Central memory CD8-positive, alpha-beta T cell (primary cell): ENCODE results near the gene SHROOM3.
A peak's percentile ranks its signal among the peaks of the same experiment; 100 is the strongest.
"Not testable (repeated sequence)": the region's sequence is repeated elsewhere in the genome, so short reads cannot be mapped to it uniquely, and the experiment has no call there.

Source experiments
- ATAC-seq: fragments of 150-1000 bp; cut with Tn5 transposase; replicated peaks from 2 replicates; pipeline ENCODE4 v1.10.0; 2022; ENCODE audit warnings: mild to moderate bottlenecking, moderate FRiP score, moderate number of reproducible peaks; ENCODE audit not compliant: poor library complexity, severe bottlenecking; ENCODE audit errors: extremely low read depth
- DNase-seq, 2 donors: peaks; one replicate each; pipeline ENCODE4 v3.0.0; 2021; ENCODE audit warnings: low spot score in 2 of 2
- H3K27ac Mint-ChIP-seq: one replicate; pipeline ENCODE4 v1.8.0; 2022; ENCODE audit warnings: low read depth, mild to moderate bottlenecking, moderate library complexity, mixed read lengths
- H3K27me3 Mint-ChIP-seq: one replicate; pipeline ENCODE4 v1.8.0; 2022; ENCODE audit warnings: mixed read lengths
- H3K36me3 Mint-ChIP-seq: one replicate; pipeline ENCODE4 v1.8.0; 2022; ENCODE audit warnings: mild to moderate bottlenecking, moderate library complexity, mixed read lengths; ENCODE audit not compliant: insufficient read depth
- H3K4me1 Mint-ChIP-seq: one replicate; pipeline ENCODE4 v1.8.0; 2022; ENCODE audit warnings: mixed read lengths
- H3K4me3 Mint-ChIP-seq: one replicate; pipeline ENCODE4 v1.8.0; 2022; ENCODE audit warnings: mild to moderate bottlenecking, moderate library complexity, mixed read lengths
- H3K9me3 Mint-ChIP-seq: one replicate; pipeline ENCODE4 v1.8.0; 2022; ENCODE audit warnings: mixed read lengths

The SHROOM3 gene

DNA sequence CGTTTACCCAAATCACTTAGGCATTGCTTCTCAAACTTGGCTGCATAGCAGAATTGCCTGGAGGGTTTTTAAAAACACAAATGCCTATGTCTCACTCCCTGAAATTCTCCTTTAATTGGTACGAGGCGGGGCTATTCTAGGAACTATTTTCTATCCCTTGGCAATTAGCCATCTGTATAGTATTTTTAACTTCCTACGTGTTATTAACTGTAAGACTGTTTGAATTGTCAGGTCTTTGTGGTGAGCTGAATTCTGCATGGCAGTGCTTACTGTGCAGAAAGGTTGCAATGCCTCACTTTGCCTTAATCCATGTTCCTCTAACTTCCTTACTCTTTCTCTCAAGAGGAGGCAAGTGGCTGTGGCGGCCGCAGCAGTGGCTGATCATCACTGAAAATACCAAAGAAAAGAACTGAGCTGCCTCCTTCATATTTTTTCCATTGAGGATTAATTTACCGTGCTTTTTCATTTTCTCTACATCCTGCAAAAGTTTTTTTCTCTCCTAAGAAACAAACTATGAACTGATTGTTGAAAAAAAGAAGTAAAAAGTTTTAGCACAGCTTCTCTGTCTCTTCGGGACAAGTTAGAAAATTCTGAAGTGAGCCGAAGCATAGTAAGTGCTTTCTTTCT is at the start of gene SHROOM3:
TSS of gene SHROOM3 (plus strand) at position 329 of the 627 bp plus-strand sequence. CDS start 824 bp downstream, outside the sequence.
- ATAC-seq: no peak

DNA sequence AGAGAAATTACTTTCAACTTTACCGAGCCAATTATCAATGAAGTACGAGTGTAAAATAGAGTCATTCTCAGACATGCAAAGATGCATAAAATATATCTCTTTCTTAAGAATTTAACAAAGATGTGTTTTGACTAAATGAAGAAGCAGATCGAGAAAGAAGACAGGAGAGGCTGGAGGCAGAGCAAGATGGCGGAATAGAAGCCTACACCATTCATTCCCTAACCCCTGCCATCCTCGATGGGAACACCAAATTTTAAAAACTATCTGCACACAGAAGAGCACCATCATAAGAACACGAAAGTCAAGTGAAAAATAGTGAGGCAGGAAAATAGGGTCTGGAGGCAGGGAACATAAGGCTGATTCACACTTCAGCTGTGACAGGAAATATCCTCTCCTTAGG is 49.1 kb upstream of the SHROOM3 start:
- Mint-ChIP-seq H3K9me3 (peaks cover 23% of the 10 kb centered on the region), H3K27me3 (peaks cover 60% of the 10 kb centered on the region), H3K36me3 (peaks cover 3% of the 10 kb centered on the region), H3K4me3 (no peak overlapping the region), H3K4me1 (no peaks in the 10 kb centered on the region), H3K27ac (no peak overlapping the region)
- DNase-seq: no peak
- ATAC-seq: no peak

More for the DNA sequence above, at the start of gene SHROOM3:
- Mint-ChIP-seq H3K4me3 (no peak within 1 kb of the TSS), H3K4me1 (no peaks in the 10 kb centered on the region), H3K27me3 (peaks cover 60% of the 10 kb centered on the region), H3K27ac (no peak within 1 kb of the TSS), H3K9me3 (no peaks in the 10 kb centered on the region), H3K36me3 (no peaks in the 10 kb centered on the region)
- DNase-seq: no peak

DNA sequence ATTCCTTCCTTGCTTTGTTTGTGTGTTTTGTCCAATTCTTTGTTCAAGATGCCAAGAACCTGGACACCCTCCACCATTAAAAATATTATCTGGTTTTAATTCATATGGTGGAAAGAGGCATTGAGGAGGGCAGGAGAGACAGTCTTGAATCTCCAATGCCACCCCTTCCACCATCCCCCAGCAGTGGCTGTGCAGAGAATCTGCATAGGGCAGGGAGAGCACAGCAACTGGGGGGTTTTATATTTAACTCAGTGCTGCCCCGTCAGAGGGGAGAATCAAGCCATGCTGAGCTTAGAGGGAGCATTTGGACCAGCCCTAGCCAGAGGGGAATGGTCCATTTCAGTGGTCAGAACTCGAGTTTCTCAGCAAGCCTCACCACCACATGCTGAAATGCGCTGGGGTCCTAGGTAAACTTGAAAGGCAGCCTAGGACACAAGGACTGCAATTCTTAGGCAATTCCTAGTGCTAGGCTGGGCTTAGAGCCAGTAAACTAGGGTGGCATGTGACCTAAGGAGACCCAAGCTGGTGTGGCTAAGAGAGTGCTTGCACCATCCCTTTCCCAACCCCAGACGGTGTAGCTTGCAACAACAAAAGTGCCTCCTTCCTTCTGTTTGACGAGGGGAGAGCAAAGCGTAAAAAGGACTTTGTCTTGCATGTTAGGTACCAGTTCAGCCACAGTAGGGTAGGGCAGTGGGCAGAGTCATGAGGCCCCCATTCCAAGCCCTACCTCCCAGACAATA is 48.3 kb upstream of the SHROOM3 start:
- Mint-ChIP-seq H3K9me3 (peaks cover 23% of the 10 kb centered on the region), H3K4me3 (no peak overlapping the region), H3K27me3 (peaks cover 68% of the 10 kb centered on the region), H3K36me3 (peaks cover 3% of the 10 kb centered on the region), H3K27ac (no peak overlapping the region), H3K4me1 (no peaks in the 10 kb centered on the region)
- no peak for DNase-seq
- no peak for ATAC-seq

DNA sequence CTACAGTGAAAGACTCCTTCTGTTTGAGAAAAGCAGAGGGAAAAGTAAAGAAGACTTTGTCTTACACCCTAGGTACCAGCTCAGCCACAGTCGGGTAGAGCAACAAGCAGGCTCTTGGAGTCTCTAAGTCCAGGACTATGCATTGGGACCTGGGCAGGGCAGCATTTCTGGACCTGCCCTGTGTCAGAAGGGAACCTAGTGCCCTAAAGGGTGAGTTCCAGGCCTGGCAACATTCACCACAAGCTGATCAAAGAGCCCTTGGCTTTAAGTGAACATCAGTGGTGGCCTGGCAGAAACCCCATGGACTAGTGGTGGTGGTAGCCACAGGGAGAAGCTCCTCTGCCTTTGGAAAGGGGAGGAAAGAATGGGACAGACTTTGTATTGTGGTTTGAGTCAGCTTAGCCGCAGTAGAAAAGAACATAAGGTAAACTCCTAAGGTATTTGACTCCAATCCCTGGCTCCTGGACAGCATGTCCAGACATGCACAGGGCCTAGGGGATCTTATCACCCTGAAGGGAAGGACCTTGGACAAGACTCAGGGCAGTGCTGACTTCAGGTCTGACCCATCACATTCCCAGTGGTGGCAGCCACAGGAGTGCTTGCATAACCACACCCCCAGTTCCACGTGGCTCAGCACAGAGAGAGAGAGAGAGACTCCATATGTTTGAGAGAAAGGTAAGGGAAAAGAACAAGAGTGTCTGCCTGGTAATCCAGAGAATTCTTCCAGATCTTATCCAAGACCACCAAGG is 46.7 kb upstream of the SHROOM3 start:
- H3K4me1 Mint-ChIP-seq: no peaks in the 10 kb centered on the region
- no peak overlapping the region for H3K27ac Mint-ChIP-seq
- peaks cover 81% of the 10 kb centered on the region for H3K27me3 Mint-ChIP-seq
- no peak overlapping the region for H3K4me3 Mint-ChIP-seq
- ATAC-seq (no peak), DNase-seq (no peak)
- H3K36me3 Mint-ChIP-seq: peaks cover 3% of the 10 kb centered on the region
- peaks cover 23% of the 10 kb centered on the region for H3K9me3 Mint-ChIP-seq

- Mint-ChIP-seq H3K9me3 (peaks cover 6% of the 10 kb centered on the region), H3K27ac (no peak overlapping the region), H3K27me3 (peaks cover 49% of the 10 kb centered on the region), H3K36me3 (peaks cover 1% of the 10 kb centered on the region), H3K4me1 (no peaks in the 10 kb centered on the region), H3K4me3 (no peak overlapping the region)
- ATAC-seq (no peak), DNase-seq (no peak)
Measured at GRCh38 chr4:76401654-76402053, 33.4 kb upstream of the SHROOM3 start.

DNA sequence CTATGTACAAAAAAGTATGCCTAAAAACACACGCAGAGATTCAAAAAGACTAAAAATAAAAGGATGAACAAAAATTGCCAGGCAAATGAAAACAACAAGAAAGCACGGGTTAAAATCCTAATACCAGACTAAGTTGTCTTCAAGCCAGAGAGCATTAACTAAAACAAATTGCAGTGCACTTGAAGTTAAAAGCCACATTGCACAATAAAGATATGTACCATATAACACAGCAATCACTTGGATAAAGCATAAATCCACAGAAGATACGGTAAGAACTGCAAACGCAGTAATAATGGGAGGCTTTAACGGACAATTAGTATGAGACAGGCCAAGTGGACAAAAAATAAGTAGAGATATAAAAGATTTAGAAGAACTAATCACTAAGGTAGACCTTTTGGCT is 28.9 kb upstream of the SHROOM3 start:
- Mint-ChIP-seq H3K27ac (no peak overlapping the region), H3K36me3 (no peaks in the 10 kb centered on the region), H3K9me3 (no peaks in the 10 kb centered on the region), H3K4me3 (no peak overlapping the region), H3K27me3 (peaks cover 19% of the 10 kb centered on the region), H3K4me1 (no peaks in the 10 kb centered on the region)
- DNase-seq (no peak), ATAC-seq (no peak)

- Mint-ChIP-seq H3K36me3 (no peaks in the 10 kb centered on the region), H3K4me3 (no peak overlapping the region), H3K27me3 (peaks cover 15% of the 10 kb centered on the region), H3K4me1 (no peaks in the 10 kb centered on the region), H3K27ac (no peak overlapping the region), H3K9me3 (no peaks in the 10 kb centered on the region)
- ATAC-seq: no peak
- no peak for DNase-seq
Measured at GRCh38 chr4:76407440-76408119, 27.4 kb upstream of the SHROOM3 start.

GRCh38 chr4:76410636-76411035 is 24.4 kb upstream of the SHROOM3 start:
- ATAC-seq (no peak), DNase-seq (no peak)
- H3K36me3 Mint-ChIP-seq: no peaks in the 10 kb centered on the region
- H3K27me3 Mint-ChIP-seq: peaks cover 3% of the 10 kb centered on the region
- H3K4me1 Mint-ChIP-seq: no peaks in the 10 kb centered on the region
- no peak overlapping the region for H3K4me3 Mint-ChIP-seq
- no peaks in the 10 kb centered on the region for H3K9me3 Mint-ChIP-seq
- no peak overlapping the region for H3K27ac Mint-ChIP-seq

GRCh38 chr4:76420188-76420761 is 14.8 kb upstream of the SHROOM3 start:
- DNase-seq: no peak
- Mint-ChIP-seq H3K4me1 (peaks cover 5% of the 10 kb centered on the region), H3K27me3 (peaks cover 30% of the 10 kb centered on the region), H3K36me3 (no peaks in the 10 kb centered on the region), H3K4me3 (peak overlapping the region; percentile 46), H3K27ac (no peak overlapping the region), H3K9me3 (no peaks in the 10 kb centered on the region)
- ATAC-seq: no peak

- no peaks in the 10 kb centered on the region for H3K9me3 Mint-ChIP-seq
- no peak for DNase-seq
- H3K36me3 Mint-ChIP-seq: no peaks in the 10 kb centered on the region
- H3K27me3 Mint-ChIP-seq: peaks cover 36% of the 10 kb centered on the region
- H3K4me1 Mint-ChIP-seq: peaks cover 5% of the 10 kb centered on the region
- ATAC-seq: peak; percentile 32
- H3K4me3 Mint-ChIP-seq: peak within 1 kb of the TSS; percentile 64
- H3K27ac Mint-ChIP-seq: no peak within 1 kb of the TSS
Measured at GRCh38 chr4:76420762-76421581, 14.1 kb upstream of the SHROOM3 start, which contains the start of gene CCDC158. CCDC158 (minus strand) TSS chr4:76421141; CDS start chr4:76403207, 17,934 bp downstream.

DNA sequence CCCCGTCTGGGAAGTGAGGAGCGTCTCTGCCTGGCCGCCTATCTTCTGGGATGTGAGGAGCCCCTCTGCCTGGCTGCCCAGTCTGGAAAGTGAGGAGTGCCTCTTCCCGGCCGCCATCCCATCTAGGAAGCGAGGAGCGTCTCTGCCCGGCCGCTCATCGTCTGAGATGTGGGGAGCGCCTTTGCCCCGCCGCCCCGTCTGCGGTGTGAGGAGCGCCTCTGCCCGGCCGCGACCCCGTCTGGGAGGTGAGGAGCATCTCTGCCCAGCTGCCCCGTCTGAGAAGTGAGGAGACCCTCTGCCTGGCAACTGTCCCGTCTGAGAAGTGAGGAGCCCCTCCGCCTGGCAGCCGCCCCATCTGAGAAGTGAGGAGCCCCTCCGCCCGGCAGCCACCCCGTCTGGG is 11.9 kb upstream of the SHROOM3 start:
- not testable (repeated sequence) for H3K9me3 Mint-ChIP-seq, H3K4me1 Mint-ChIP-seq, DNase-seq, H3K4me3 Mint-ChIP-seq, H3K27ac Mint-ChIP-seq, H3K36me3 Mint-ChIP-seq, ATAC-seq
- peaks cover 42% of the 10 kb centered on the region for H3K27me3 Mint-ChIP-seq
